GM21423 (cell line): ENCODE results near the gene TSPAN5.

ENCODE experiments used
- ATAC-seq: cut with Tn5 transposase; IDR thresholded peaks from one replicate; pipeline ENCODE4 v1.9.1; 2021; ENCODE audit warnings: mild to moderate bottlenecking, moderate library complexity; ENCODE audit not compliant: unreplicated experiment

The TSPAN5 gene

DNA sequence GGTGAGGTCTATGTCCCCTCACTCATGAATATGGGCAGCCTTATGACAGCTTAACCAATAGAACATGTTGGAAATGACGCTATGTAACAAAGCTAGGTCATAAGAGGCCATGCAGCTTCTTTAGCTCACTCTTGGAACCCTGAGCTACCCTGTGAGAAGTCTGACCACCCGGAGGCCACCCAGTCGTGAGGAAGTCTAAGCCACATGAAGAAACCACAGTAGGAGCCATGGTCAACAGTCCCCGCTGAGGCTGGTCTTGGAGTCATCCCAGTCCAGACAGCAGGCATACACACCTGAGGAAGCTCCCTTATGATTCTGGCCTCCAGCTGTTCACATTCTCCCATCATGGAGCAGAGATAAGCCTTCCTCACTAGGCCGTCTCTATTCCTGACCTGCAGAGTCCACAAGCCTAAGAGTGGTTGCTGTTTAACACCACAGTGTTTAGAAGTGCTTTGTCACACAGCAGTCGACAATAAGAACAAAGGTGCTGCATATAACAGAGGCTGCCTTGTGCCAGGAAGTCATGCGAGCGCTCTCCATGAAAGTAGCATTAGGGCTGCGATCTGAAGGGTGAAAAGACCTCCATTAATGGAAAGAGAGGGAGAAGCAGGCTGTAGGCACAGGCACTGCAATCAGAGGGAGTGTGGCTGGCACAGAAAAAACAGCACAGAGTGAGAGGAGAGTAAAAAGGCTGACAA, 38.2 kb downstream of the TSPAN5 start:
- no peak for ATAC-seq

DNA sequence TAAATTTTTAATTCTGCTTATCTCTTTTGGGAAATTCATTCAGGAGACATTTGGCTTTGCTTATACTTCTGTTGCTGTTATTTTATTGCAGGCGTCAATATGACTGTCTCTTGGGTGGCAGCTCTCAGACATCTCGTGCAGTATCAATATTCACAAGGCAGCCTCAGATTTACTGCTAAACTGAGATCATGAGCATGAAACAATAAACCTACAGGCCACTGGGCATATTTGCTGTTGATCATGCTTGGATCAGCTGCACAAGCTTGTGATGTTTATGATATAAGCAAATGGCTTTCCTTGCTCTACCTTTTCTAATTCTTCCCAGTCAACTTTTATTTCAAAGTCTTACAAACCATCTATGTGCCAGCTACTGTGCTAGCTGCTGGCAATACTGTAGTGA, 39.2 kb downstream of the TSPAN5 start:
- ATAC-seq: no peak

DNA sequence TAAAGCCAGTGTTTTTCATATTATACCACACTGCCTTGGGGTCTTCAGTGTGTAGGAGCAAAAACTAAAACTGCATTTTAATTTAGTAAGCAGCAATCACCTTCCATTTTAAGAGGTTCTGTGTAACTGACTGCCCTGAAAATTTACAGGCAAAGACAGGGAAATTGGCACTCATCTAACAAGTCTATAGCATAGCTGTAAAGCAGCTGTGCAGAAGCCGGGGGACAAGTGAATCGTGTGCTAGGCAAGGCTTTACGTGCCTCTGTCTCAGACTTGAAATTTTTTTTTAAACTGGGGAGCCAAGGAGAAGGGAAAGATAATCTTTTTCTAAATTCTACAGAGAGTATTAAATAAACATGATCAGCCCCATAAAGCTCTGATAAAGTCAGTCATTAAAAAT, 39.7 kb downstream of the TSPAN5 start:
- ATAC-seq: no peak

DNA sequence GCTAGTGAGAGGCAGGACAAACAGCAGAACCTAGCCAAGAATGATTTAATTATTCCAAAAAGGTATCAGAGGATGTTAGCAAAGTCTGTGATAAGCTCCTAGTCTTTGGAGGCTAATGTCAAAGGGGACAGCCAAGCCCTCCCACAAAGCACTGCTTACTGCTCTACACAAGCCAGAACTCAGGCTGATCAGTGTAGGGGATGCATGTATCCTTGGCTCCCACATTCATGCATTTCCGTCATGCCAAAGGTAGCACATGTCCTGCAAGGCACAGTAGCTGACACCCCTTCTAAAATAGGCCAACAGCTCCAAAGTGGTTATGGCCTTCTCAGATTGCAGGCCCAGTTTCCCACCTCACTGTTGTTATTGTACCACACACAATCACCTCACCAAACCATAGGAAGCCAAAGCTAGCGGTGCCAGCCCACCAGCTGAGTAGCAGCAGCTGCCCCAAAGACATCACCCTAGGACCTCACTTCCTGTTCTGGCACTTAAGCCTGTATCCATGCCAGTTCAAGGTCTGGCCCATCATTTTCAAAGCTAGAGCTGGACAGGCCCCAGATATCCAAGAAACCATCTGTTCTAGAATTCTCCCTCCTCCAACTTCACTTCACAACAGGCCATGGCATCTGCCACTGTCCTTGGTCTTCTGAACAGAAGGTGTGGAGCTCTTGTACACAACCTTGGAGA, 40.9 kb downstream of the TSPAN5 start:
- ATAC-seq: no peak

DNA sequence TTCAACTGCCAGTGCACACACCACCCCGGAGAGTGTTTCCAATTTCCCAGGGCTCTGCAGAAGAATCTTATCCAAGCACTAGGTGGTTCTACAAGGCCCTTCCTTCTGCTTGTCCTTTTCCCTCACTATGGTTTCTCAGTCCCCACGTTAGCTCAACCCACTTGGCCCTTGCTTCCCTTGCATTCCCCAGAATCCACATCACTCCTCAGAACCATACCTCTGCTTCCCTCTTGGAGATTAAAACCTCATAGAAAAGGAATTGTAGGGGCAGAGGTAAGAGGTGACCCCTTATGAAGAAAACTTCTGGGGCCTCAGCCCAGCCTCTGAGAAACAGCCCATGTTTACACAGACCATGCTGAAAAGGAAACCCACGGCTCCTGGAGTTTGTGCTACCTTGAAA, 42.4 kb downstream of the TSPAN5 start:
- ATAC-seq: no peak

DNA sequence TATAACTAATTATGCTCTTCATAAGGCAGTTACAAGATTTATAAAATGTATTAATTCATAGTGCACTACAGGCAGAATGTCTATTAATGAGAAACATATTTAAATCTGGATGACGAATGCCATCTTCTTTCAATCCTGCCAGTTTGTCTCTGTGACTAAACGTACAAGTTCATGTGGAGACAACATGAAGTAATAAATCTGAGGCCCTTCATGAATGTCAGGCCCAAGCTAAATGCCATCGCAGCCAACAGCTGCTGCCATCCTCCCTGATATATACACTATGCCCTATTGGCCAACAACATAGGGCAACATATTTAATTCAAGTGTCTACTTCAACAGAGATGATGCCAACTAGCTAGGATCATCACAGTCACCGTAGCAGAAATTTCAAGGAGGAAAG, 43.7 kb downstream of the TSPAN5 start:
- ATAC-seq: no peak

DNA sequence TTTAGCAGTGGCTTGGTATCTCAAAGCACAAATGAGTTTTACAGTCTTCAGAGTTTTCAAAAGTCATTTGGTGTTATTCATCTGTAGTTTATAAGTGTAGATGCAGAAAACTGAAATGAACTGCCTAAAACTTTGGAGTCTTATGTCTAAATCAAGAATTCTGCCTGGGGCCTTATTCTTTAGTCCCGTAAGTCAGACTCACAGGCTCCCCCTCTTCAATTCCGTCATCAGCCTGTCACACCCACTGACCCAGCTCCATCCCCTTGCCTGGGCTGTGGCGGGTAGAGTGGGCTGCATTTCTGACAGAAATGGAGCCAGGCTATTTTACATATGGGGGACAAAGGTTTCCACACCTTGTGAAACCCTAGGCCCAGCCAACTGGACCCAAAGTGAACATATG, 44.3 kb downstream of the TSPAN5 start:
- ATAC-seq: no peak

DNA sequence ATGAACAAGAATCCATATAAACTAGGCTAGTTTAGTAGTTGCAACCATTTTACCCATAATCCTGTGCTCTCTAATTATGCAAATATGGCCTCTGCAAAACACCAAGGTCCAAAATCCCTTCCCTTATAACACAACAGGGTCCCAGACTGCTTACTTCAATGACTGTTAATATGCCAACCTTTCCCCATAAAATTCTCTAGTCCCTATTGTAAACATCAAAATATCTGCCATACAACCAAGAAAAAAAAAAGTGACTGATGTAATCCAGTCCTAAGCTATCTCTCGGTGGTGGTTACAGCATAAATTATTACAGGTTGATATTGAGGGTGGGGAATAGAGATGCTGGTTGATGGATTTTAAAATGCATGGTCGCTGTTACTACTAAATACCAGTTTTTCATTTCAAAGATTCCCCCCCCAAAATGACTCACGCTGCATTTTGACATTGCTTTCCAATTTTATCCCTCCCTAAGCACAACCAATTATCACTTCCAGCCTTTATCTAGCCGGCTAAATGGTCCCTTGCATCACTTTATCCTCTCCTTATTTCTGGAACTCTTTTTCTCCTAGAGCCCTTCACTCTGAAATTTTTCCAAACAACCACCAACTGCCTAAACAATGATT, 44.8 kb downstream of the TSPAN5 start:
- no peak for ATAC-seq

DNA sequence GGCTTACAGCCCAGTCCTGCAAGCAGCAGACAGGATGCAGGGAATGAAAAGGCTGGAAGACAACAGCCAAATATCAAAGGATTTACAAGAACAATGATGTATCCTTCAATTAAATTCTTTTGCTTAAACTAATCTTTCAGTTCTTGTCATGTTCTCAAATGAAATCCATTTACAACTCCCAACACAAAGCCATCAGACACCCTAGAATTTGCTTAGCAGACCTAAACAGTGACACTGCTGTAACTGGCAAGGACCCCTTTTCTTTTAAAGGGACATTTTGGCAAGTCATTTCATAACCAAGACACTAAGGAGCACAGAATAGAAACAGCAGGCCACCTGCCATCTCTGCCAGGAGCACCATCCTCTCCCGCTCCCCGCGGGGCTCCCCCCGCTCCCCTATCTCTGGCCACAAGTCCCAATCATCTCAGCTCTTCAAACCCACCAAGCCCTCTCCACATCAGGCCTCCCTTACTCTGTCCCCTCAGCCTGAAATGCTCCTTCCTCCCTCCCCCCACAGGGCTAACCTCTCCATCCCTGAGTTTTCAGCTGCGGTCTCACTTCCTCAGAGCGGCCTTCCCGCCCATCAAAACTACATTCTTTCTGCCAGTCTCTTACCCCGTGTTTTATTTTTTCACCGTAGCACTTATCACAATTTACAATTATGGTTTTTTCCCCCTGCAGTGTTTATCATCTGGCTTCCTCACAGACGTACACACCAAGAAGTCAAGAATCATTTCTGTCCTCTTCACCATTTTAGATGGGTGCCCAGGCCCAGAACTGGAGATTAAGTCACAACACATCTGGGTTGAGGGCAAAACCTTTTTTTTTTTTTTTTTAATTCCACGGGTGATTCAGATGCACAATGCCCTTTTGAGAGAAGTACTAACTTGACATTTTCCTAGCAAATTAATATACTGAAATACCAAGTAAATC, 45.8 kb downstream of the TSPAN5 start:
- ATAC-seq: peak; percentile 76

DNA sequence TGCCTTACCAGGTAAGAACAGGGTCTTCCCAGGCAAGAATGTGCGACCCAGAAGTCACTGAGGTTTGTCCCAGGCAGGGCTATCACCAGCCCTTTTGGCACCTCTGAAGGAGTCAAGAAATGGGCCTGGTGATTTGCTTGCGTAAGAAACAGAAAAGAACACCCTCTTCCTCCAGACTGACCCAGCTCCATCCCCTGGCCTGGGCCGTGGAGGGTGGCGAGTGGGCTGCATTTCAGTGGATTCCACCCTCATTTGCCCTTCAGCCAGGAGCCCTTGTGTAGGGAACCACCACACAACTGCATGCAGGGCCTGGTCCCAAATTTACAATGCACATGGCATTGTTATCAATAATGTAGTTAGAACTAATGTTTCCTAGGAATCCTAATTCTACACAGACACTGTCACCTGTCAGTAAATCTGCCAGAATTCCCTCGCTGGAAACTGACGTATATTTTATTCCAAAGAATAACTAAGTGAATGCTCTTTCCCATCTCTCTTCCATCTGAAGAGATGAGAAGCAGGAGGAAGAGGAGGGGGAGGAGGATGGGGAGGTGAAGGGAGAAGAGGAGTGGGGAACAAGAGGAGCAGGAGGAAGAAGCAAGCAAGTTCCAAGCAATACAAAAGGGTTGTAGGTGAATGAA, 46.6 kb downstream of the TSPAN5 start:
- ATAC-seq: no peak

DNA sequence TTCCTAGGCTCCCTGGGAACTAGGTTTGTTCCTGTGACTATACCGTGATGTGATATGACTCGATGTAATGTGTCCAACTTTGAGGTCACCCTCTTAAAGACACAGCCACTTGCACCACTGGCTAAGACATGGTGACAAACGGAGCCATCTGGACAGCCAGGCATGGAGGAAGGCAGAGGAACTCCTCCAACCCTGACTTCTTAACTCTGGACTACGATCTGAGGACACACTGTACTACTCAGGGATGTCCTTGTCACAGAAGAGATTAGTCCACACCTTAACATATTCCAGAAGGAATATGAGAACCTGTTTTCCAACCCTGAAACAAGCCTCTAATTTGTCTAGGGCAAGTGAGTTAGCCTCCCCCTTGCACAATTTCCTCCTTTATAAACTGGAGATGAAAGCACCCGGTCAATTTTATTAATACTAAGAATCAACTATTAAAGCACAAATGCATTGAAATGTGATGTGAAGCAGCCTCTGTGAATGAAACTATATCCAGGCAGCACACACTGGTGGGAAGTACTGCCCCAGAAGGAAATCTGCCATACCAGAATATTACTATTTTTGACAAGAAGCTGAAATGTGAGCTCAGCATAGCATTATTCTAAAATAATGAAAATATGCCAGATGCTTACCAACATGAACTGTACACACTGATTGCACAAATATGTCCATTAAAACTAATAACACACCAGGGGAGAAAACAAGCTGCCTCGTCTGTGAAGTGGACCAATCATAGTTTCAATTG, 47.3 kb downstream of the TSPAN5 start:
- no peak for ATAC-seq

DNA sequence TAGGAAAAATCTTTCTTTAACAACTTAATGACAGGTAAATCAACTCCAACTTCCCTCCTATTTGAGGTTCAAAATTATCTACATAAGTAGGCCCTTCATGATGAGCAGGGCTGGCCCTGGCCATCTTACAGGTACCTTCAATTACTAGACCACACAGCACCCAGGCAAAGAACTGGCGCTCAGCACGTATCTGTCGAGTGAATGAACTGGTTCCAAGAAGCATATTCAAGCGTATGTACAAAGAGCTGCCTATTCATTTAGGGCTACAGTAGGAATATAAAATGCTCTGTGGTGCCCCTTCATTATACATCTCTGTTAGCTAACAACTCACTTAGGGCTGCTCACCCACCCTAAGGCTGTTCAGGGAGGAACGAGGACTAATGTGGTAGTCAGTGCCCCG, 48.0 kb downstream of the TSPAN5 start:
- no peak for ATAC-seq

DNA sequence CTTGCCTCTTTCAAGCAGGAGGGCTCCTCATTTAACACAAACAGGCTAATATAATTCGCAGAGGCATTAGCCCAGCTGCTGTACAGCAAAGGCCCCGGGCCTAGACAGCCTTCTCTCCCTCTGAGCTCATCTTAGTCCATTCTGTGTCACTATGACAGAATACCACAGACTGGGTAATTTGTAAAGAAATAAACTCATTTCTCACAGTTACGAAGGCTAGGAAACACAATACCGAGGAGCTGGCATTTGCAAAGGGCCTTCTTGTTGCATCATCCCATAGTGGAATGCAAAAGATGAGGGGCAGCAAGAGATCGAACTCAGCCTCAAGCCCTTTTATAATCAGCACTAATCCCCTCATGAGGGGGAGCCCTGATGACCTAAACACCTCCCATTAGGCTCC, 48.5 kb downstream of the TSPAN5 start:
- ATAC-seq: no peak

DNA sequence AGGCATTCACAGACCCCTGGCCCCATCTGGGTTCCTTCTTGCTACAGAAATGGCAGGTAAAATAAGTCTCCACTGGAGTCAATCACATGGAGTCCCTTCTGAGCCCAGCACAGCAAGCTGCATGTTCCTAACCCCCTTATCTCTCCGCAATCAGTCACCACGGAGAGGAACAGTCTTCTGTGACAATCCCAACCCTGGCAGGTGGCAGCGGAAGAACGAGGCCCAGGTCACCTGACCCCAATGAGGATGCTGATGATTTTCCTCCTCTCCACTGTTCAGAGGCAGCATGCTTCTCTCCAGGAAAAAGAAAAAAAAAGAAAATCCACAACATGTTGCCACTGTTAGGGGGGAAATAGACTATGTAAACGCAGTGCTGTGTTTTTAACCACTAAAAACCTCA, 50.1 kb downstream of the TSPAN5 start:
- no peak for ATAC-seq

DNA sequence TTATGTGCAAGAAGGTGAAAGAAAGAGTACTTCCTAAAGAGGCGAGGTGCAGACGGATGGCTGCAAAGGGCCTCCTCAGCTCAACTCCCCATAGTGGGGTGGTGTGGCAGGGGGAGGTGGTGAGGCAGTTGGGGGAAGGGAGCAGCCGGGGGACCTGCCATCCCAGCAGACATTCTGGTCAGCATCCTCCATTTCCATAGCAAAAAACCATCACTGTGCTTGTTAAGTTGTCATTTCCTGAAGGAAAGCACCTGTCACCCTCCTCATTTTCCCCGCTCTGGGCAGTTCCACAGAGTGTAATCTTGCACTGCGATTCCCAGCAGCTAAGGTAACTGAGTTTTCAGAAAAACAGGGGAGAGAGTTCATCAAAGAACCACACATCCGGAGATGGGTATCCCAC, 51.5 kb downstream of the TSPAN5 start:
- ATAC-seq: no peak

DNA sequence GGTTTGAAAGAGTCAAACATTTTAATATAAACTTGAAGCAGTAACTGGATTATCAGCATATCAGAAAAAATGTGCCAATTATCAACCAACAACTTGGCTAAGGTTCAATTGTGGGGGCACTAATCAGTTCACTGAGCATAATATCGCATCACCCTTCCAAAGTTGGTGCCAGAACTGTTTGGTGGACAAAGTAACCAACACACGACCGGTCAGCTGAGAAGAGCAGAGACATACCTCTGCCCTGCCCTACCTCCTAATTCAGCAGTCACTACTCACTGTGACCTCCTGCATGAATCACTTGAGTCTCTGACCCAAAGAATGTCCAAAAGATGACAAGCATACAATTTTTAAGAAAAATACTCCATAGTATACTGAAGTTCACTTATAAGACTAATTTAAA, 53.2 kb downstream of the TSPAN5 start:
- no peak for ATAC-seq

DNA sequence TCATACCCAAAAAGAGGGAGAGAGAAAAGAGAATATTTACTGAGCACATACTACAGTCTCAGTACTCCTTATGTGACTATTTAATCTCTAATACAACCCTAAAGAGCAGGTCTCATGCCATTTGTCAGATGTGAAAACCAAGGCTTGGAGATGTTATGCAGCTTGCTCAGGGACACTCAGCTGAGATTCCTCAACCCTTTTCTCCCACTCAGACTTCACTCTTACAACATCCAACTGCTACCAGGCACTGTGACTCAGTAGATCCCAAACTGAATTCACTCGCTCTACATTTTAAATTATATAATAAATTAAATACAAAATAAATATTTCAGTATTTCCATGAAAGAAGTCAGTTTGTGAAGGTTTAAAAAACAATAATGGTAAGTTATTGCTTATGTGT, 53.7 kb downstream of the TSPAN5 start:
- no peak for ATAC-seq

DNA sequence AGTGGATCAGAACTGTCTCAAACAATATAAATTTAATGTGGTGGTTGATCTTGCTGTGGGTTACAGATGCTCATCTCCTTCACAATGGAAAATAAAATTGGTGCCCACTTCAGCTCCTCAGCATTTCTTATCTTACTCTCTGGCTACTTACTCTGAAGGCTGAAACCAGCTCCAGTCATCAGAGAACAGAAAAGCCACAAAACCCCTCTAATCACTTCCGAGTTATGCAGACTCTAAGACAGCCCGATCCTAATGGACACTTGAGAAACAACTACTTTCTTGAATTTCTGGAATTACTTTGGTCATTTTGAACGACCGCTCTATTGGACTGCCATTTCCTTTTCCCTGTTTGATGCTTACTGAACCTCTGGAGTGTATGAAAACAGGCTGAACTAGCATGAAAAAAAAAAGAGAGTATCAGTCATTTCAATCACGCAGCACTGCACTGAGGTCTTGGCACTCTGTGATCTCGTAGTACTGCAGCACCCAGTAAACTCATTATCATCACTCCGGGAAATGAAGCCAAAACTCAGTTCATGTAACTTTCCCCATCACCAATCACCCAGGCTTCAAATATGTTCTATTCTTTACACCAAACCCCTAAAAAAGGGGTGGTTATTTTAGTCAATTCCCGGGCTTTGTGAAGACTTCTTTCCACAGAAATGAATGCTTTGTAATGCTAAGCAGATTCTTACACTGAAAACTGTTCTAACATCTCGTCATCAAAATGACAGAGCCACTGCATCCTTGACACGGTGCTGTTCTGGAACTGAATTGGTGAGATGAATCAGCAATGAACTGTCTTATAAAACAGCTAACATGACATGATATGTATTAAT, 54.5 kb downstream of the TSPAN5 start:
- no peak for ATAC-seq

DNA sequence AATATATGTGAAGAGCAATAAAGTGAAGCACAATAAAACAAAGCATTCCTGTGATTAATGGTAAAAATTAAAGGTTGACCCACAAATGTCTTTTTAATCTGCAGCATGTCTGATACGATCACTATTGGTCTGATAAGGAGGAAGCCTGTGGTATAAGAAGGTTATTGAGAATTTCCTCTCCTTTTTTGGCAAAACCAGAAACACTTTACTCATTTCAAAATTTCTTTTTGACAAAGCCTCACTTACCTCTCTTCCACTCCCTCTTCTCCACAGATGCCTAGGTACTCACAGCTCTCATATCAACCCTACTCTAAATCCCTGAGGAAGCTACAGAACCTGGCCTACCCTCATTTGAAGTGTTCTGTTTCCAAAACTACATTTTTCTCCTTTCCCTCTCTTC, 56.1 kb downstream of the TSPAN5 start:
- ATAC-seq: no peak
